ENCODE data around the gene BRDT.

The BRDT gene

DNA sequence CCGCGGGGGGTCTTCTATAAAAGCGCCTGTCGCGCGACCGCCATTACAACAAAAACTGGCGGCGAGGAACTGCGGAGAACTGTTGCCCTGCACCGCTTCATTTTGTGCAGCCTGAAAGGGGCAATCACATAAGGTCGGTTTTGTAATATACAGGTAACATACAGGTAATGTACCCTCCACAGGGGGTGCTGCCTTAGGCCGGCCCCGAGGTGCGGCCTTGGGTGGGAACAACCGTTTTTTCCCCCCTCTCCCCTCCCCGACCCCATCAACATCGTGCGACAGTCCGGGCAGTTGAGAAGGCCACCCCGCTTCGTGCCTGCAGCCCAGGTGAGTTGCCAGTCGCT is at the start of gene BRDT:
Gene BRDT (plus strand): TSS at position 46 of the 344 bp plus-strand sequence. CDS start 13,354 bp downstream, outside the sequence.
- DNase-seq (ENCODE audit: low read depth in 2 of 2) = no peak

DNA sequence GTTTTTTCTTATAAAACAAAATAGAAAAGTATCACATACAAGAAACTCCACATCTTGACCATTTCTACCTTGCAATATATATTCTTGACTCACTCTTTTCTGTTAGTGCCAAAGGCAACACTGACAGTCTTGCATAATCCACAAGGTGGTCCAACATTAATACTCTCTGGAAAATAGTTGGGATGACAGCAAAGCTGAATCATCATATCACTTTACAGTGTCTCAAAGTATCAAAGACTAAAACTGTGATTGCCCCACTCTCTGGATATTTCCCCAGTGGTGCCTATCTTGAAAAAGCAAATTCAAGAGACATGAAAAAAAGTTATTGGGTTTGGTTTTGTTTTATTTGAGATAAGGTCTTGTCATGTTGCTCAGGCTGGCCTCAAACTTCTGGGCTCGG is 48.6 kb upstream of the BRDT start:
- no peak for DNase-seq (ENCODE audit: low read depth in 2 of 2)

DNA sequence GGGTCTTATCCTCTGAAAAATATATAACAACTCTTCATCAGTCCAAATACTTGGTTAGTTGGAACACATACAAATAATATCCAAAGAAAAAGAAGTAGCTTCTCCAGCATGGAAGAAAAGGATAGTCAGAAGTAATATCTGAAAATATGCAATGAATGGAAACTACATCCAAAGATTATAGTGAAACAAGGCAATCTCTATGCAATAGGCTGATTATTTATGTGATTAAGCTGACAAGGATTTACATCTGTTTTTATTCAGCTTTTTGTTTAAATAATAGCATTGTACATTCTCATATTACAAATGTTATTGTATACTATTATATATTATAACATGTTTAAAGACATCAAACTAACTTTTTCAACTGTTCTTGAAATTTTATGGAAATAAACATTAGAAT is 48.0 kb upstream of the BRDT start:
- no peak for DNase-seq (ENCODE audit: low read depth in 2 of 2)

DNA sequence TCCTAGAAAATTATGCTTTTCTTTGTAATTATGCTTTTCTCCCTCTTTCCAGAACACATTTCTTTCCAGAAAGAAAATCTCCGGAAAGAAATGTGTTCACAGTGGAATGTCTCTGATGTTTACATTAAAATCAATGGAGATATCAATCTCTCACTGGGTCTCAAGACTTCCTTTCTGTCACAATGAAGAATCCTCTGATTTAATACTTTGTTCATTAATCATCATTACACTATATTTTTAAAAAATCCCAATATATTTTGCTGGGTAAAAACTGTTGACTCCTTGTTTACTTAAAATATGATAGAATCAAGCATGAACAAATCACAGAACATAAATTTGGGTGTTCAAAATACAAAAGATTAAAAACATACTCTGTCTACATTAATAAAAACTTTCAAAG is 36.9 kb upstream of the BRDT start:
- no peak for DNase-seq (ENCODE audit: low read depth in 2 of 2)

DNA sequence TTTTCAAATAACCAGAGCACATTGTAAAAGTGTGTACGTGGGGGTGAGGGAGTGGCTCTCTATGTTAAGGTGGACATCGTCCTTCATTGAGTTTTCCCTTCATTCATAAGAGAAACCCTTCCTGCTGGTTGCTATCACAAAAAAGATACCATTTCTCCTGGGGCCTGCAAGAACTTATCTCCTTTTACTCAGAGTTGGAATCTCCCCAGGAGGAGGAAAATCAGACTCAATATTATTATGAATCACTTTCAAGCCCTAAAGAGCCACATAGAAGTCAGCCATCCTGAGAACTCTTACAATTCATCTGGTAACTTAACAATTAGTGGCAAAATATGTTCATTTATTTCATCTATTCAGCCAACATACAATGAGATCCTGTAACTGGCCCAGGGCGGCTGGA is 36.2 kb upstream of the BRDT start:
- DNase-seq (ENCODE audit: low read depth in 2 of 2) = no peak

DNA sequence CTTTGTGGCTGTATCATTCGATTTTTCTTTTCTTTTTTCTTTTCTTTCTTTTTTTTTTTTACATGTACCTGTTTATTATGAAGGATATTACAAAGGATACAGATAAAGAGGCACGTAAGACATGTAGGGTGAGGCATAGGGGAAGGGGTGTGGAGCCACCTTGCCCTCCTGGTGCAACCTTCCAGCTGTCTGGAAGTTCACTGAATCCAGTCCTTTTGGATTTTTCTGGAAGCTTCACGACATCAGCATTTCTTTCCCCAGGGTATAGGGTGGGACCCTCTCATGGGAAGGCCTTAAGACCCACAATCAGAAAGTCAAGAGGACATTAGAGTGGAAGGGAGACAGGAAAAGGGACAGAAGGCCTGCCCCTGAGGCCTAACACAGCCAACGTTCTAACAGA is 33.2 kb upstream of the BRDT start:
- no peak for DNase-seq (ENCODE audit: low read depth in 2 of 2)

DNA sequence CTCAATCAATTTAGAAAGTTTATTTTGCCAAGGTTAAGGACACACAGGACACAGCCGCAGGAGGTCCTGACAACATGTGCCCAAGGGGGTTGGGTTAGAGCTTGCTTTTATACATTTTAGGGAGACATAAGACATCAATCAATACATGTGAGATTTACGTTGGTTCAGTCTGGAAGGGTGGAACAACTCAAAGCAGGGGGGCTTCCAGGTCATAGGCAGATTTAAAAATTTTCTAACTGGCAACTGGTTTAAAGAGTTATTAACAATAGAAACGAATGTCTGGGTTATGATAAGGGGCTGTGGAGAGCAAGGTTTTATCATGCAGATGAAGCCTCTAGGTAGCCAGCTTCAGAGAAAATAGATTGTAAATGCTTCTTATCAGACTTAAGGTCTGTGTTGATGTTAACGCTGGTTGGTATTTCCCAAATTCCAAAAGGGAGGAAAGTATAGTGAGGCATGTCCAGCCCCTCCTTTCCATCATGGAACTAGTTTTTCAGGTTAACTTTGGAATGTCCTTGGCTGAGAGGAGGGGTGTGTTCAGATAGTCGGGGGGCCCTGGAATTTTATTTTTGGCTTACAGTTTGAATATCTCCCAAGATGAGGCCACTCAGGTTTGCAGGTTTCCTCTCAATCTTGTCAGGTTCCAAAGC is 32.3 kb upstream of the BRDT start:
- no peak for DNase-seq (ENCODE audit: low read depth in 2 of 2)

DNA sequence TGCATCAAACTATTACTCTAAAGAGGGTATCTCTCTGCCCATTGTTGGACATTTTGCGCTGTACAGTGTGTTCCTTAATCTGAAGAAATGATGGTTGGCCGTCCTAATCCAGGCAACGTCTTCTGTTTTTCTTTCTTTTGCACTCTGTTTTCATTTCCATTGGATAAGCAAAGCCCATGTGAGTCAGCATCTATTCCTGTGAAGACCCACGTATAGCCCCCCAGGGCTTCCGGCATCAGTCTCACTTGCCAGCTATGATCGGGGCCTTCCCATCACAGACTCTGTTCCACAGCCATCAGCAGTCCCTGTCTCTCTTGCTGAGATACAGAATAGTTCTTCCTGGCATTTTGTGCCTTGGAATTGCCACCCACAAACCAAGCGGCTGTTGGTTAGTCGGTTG is 29.2 kb upstream of the BRDT start:
- DNase-seq (ENCODE audit: low read depth in 2 of 2) = no peak

DNA sequence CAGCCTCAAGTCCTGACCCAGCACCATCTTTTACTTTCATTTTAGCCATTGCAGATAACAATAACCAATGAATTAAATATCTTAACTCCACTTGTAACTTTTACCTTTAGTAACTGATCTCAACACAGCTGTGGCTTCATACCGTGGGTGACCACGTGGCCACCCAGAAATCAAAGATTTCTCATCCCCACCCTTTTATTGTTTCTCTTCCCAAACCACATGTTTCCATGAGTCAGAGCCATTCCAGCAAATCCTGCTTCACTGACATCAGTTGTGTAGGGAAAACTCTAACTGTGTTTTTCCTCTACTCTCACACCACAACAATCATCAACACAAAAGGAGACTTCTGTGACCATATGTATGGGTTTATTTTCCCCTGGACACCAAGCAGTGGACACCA is 25.1 kb upstream of the BRDT start:
- DNase-seq (ENCODE audit: low read depth in 2 of 2) = no peak

DNA sequence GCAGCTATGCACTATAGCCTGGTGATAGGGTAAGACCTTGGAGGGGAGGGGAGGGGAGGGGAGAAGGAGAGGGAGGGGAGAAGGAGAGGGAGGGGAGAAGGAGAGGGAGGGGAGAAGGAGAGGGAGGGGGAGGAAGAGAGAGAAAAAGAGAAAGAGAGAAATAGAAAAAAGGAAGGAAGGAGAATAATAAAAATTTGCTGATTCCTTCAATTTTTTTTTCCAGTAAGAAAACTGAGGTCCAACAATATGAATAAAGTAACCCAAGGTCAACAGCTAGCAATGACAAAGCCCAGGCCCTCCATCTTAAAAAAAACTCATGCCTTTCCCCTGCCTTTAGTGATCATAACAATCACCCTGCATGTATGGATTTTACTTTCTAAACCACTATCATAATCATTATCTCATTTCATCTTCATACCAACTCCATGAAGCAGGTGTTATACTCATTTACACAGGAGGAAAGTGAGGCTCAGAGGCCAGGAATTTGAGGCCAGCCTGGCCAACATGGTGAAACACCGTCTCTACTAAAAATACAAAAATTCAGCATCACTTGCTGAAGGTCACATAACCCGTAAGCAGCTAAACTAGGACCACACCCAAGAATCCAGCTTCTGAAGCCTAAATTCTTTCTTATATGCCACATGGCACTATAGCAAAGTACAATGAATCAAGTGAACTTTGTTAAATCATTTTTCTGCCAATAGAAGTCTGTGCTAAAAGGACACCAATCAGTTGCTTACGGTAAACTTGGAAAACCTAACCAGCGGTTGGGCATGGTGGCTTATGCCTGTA is 23.4 kb upstream of the BRDT start:
- no peak for DNase-seq (ENCODE audit: low read depth in 2 of 2)

DNA sequence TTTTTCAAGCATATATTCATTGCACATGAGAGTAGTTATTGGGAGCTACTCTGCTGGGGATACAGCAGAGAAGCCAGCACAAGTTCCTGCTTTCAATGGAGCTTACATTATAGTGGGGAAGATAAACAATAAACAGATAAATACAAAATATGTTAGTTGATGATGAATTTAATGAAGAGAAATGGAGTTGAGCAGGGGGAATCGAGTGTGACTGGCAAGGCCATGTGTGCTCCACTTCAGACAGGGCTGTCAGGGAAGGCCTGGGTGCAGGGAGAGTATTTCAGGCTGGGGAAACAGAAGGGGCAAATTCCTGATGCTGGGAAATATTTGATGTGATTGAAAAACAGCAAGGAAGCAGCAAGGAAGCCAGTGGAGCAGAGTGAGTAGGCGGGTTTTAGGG is 21.2 kb upstream of the BRDT start:
- no peak for DNase-seq (ENCODE audit: low read depth in 2 of 2)

DNA sequence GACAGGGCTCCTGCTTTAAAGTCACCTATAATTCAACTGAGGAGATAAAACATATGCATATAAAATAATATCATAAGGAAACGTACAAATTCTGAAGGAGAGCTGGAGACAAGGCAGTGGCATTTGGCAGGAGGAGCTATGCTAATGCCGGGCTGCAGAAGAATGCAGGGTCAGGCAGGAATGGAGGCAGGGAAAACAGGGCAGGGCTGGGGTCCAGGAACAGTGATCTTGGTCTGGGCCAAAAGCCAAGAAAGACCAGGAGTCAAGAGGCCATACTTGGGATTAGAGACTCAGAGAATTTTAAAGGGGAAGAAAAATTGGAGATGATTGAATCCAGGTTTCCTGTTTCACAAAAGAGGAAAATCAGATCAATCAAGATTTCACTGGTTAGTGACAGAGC is 20.0 kb upstream of the BRDT start:
- DNase-seq (ENCODE audit: low read depth in 2 of 2) = no peak

DNA sequence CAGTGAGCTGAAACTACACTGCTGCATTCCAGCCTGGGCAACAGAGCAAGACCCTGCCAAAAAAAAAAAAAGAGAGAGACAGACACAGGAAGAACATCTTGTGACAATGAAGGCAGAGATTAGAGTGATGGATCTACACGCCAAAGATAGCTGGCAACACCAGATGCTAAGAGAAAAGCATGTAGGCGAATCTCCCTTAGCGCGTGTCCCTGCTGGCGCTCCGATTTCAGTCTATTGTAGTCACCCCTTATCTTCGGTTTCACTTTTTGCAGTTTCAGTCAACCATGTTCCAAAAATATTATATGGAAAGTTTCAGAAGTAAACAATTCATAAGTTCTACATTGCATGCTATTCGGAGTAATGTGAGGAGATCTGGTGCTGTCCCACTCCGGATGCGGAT is 11.6 kb upstream of the BRDT start:
- no peak for DNase-seq (ENCODE audit: low read depth in 2 of 2)

DNA sequence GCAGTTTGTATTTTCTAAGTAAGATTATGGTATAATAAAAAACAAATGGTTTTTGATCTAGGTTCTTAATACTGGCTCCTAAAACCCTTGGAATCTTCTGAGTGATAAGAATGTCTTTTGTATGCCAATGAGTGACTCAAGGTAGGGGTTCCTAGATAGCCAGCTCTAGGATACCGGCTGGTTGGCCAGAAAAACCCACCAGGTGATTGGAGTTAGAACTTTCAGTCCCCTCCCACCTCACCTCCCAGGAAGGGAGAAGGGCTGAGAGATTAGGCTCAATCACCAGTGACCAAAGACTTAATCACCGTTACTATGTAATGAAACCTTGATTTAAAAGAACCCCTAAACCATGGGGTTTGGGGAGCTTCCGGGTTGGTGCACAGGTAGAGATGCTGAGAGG is 8.7 kb upstream of the BRDT start:
- DNase-seq (ENCODE audit: low read depth in 2 of 2) = no peak

DNA sequence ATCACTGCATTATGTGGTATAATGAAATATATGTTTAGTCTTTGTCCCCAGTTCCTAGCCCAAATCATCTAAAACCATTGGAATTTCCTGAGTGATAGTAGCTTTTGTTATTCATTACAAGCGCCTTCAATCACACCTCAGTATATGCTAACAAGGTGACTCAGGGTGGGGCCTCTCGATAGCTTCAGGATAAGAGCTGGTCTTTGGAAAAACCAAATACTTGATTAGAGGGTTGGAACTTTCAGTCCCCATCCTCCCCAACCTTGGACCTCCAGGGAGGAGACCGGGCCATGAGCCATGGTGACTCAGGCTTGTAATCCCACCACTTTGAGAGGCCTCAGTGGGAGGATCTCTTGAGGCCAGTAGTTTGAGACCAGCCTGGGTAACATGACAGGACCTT is 5.1 kb upstream of the BRDT start:
- no peak for DNase-seq (ENCODE audit: low read depth in 2 of 2)

DNA sequence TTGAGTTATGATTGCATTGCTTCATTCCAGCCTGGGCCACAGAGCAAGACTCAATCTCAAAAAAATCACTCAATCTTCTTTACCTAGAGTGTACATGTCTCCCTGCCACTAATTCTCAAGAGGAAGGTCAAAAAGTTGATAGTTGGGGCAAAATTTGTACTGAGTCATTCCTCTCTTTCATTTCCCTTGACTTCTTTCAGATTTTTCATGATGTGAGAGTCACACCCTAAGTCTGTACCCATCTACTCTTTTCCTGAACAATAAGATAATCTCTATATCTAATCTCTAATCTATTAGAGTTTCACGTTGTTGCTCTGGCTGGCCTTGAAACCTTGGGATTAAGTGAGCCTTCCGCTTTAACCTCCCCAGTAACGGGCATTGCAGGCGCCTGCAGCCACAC is 1.1 kb upstream of the BRDT start:
- no peak for DNase-seq (ENCODE audit: low read depth in 2 of 2)

DNA sequence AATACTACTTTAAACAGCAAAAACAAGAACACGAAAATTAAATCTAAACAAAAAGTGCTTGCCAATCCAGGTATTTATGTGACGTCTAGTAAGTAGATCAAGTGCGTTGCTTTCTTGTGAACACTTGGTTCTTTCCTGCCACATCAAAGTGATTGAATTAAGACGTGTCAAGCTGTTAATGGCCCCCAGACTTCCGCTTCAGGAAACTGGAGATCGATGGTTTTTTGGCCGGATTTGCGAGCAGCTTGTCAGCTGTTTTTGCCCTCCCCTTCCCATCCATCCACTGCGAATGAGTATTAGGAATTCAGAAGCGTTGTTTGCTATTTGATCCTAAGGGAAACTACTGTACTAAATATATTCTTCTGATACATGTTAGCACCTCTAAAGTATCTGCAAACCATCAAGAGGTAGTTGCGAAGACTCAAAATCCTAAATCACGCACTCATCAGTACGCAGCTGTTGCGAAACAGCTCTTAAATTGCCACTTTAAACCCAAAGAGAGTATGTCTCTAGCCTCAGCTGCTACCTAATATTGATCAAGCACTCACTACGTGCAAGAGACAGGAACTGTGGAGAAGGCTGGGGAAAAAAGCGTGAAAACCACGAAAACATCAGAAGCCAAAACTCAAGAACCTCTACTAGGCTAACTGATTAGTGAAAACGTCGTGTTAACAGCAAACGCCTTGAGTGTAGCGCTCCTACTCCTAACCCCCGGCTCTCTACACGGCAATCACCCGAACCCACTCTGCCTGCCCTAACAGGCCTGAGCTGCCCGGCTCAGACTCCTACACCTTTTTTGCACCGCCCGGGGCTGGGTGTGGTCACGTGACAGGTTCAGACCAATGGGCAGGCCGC is 473 bp upstream of the BRDT start:
- peak in 1 of 2 donors; percentile 17 for DNase-seq (ENCODE audit: low read depth in 2 of 2)

DNA sequence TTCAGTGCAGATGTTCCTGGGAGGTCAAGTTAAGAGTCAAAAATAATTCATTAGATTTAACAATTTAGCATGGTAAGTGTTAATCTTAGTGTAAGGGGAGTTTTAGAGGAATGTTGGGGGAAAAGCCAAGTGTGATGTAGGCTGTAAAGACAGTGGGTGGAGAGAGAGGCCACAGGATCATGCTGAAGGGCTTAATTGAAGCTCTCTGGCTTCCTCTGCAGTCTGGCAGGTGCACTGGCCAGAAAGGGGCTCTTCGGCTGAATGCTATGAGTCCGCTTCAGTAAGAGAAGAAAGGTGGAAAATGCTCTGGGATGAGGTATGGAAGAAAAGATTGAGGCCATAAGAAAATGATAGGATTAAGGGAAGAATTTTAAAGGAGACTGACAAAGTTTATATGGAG is 3.0 kb downstream of the BRDT start:
- DNase-seq (ENCODE audit: low read depth in 2 of 2) = no peak

DNA sequence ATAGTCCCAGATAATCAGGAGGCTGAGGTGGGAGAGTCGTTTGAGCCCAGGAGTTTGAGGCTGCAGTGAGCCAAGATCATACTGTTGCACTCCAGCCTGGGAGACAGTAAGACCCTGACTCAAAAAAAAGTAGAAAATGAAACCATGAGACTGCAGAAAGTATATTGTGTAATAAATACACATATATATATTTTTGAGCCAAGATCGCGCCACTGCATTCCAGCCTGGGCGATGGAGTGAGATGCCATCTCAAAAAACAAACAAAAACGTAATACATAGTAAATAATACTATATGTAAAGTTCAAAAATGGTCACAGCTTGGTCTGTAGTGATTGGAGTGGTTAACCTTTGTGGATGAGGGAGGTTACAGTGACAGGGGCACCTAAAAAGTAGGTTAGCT is 9.7 kb downstream of the BRDT start:
- no peak for DNase-seq (ENCODE audit: low read depth in 2 of 2)

DNA sequence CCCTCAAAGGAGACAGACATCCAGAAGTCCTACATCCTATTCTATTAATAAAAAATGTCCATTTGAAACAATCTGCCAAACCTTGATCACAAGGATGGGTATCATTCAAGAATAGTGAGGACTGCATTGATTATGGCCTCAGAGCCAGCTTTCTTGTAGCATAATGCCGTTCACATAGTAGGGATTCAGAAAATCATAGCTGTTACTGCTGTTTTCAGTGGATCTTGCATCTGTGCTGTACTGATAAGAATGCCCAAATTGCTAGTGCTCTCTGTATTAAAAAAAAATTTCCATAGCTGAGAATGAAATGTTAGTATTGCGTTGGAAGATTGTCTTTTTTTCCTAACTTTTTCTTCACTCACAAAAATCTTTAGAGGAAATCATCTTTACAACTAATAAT is 19.1 kb downstream of the BRDT start:
- no peak for DNase-seq (ENCODE audit: low read depth in 2 of 2)

DNA sequence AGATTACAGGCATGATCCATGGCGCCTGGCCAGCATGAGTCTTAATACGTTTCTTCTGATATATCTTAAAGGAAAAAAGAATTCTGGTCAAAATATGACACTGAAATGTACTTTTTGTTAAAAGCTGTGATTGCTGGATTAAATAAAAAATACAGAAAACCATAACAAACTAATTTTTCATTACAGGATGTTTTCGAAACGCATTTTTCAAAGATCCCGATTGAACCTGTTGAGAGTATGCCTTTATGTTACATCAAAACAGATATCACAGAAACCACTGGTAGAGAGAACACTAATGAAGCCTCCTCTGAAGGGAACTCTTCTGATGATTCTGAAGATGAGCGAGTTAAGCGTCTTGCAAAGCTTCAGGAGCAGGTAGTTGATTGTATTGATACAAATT is 30.2 kb downstream of the BRDT start:
- DNase-seq (ENCODE audit: low read depth in 2 of 2) = no peak

DNA sequence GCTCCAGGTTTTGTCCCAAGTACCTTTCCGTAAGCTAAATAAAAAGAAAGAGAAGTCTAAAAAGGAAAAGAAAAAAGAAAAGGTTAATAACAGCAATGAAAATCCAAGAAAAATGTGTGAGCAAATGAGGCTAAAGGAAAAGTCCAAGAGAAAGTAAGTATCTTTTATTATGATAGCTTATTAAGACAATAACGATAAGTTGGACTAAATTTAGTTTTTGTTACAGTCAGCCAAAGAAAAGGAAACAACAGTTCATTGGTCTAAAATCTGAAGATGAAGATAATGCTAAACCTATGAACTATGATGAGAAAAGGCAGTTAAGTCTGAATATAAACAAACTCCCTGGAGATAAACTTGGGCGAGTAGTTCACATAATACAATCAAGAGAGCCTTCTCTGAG is 31.5 kb downstream of the BRDT start:
- DNase-seq (ENCODE audit: low read depth in 2 of 2) = no peak
